Pancreas (tissue), 10 donors: Measurements from ENCODE around the gene CCL19. TPM values are rescaled to one million over a fixed set of nuclear protein-coding genes. Genes with fewer than 3 reads are reported as not detected.

Experiments used
- ATAC-seq, 4 donors: fragments of 200-7000 bp; cut with Tn5 transposase; one replicate each; pipeline versions ENCODE4 v1.8.0 to v1.9.1; 2020; ENCODE audit warnings: mild to moderate bottlenecking in 4 of 4, moderate library complexity in 4 of 4
- DNase-seq, 6 donors: peaks; one replicate each; pipeline ENCODE4 v3.0.0-alpha.2; 2020
- FAIRE-seq: peaks from 2 replicates; lab custom pipeline; 2012; peaks lifted over from hg19 to GRCh38; lab: Jason Lieb, UNC
- H3K27ac ChIP-seq, 4 donors: fragments of 200-600 bp; sonication (generic); 1 replicate in 3 of 4; 2 replicates in 1 of 4; pipeline versions ENCODE4 v1.5.0 to v1.8.0; 2020
- H3K27me3 ChIP-seq, 4 donors: fragments of 200-600 bp; one replicate each; pipeline ENCODE4 v1.8.0; 2021
- H3K36me3 ChIP-seq, 3 donors: fragments of 200-600 bp; sonication (generic) in 1 of 3; one replicate each; pipeline versions ENCODE4 v1.5.0 to v1.8.0; 2020 to 2021
- H3K4me1 ChIP-seq, 3 donors: fragments of 200-600 bp; one replicate each; pipeline ENCODE4 v1.8.0; 2021
- H3K4me3 ChIP-seq, 4 donors: fragments of 200-600 bp; sonication (generic) in 2 of 4; one replicate each; pipeline versions ENCODE4 v1.5.0 to v1.8.0; 2020 to 2021
- H3K9me3 ChIP-seq, 4 donors: fragments of 200-600 bp; one replicate each; pipeline ENCODE4 v1.8.0; 2021
- CTCF ChIP-seq, 4 donors: fragments of 200-600 bp; sonication (generic) in 3 of 4; IDR thresholded peaks; one replicate each; pipeline versions ENCODE4 v1.5.0 to v1.8.0; 2021; ENCODE audit warnings: antibody characterized with exemption in 4 of 4
- WGBS, 2 donors: extraction: QIAGEN DNeasy Blood & Tissue Kit; methylation state at CpG; one replicate each; pipeline ENCODE4 v1.1.7; 2013; 5-methylcytosine and 5-hydroxymethylcytosine counted together
- intact Hi-C, 3 donors: fragments of 100-400 bp; cut with DNase I; formaldehyde crosslinking; loops; one replicate each; pipeline versions ENCODE4 v1.11.1 to v1.14.2; 2022
- polyA plus RNA-seq, 2 donors: library from polyadenylated mRNA; stranded (reverse); fragments of 200-250 nt; gene quantifications; one replicate each; pipeline ENCODE4 v1.2.3, GENCODE V29; 2013
- total RNA-seq, 6 donors: library from RNA; stranded (reverse); fragmentation: NEBNext Ultra II Directional in 4 of 6; extraction: Animal tissue kit (Norgen Biotek cat#: 25700) in 4 of 6; gene quantifications; one replicate each; pipeline versions ENCODE4 v1.2.1 to v1.2.4, GENCODE V29; 2021 to 2023
- donor health status: healthy with polysubstance abuse.
- donor health status: DM: no; HTN: no; CAD: no; lungs with moderate emphysema.
- donor health status: DM: no; HTN: no; CAD: no.
- donor health status: control.
- donor health status: control.
- donor health status: Bipolar disorder and iron deficiency.
- donor health status: DM: yes; HTN: yes; CAD: no.
- donor health status: DM: no; HTN: no; CAD: no.
- donor health status: DM: no; HTN: no; CAD: no.
- donor health status: DM: yes; HTN: yes; CAD: no.

The CCL19 gene
- total and polyA plus RNA-seq, 8 donors, result 0.35 to 2.8 (median 1.5) TPM; not detected in 2

DNA sequence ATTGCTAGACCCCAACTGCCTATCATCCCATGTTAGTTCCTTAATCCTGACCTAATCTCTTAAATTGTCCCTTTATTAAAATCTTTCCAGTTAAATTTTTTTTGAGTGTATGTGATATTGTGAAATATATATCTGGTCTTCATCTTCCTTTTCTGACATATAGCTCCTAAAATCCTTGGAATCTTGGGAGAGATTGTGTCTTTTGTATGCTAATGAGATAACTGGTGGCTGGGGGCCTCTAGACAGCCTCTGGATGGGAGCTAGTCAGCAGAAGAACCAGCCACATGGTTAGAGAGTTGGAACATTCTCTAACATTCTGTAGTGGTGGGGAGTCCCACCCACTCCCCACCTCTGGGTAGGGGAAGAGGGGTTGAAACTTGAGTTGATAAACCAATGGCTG, 3.7 kb upstream of the CCL19 start:
- no peaks in the 10 kb centered on the region for H3K4me1 ChIP-seq
- H3K27me3 ChIP-seq, result no peaks in the 10 kb centered on the region
- no peak overlapping the region for H3K27ac ChIP-seq
- intact Hi-C loops, result no loop called here
- H3K36me3 ChIP-seq, result no peaks in the 10 kb centered on the region
- ATAC-seq (no peak), DNase-seq (no peak), FAIRE-seq (no peak)
- no peak for TF ChIP-seq CTCF (IDR thresholded peaks at IDR 0.05)
- H3K4me3 ChIP-seq, result no peak overlapping the region
- H3K9me3 ChIP-seq, result no peaks in the 10 kb centered on the region

- FAIRE-seq (no peak), ATAC-seq (no peak), DNase-seq (no peak)
- intact Hi-C loops, result no loop called here
- Histone ChIP-seq H3K27ac (no peak overlapping the region), H3K9me3 (no peaks in the 10 kb centered on the region), H3K36me3 (no peaks in the 10 kb centered on the region), H3K4me3 (no peak overlapping the region), H3K4me1 (no peaks in the 10 kb centered on the region), H3K27me3 (no peaks in the 10 kb centered on the region)
- no peak for TF ChIP-seq CTCF (IDR thresholded peaks at IDR 0.05)
- 47 to 71% methylated on average over 2 of the region's 2 CpGs for WGBS, 2 donors
Measured at GRCh38 chr9:34693560-34693959, 2.5 kb upstream of the CCL19 start.

GRCh38 chr9:34691936-34692315, 850 bp upstream of the CCL19 start:
- Histone ChIP-seq H3K27ac (no peak overlapping the region), H3K27me3 (no peaks in the 10 kb centered on the region), H3K4me1 (no peaks in the 10 kb centered on the region), H3K9me3 (no peaks in the 10 kb centered on the region), H3K36me3 (no peaks in the 10 kb centered on the region), H3K4me3 (no peak overlapping the region)
- intact Hi-C loops, result no loop called here
- FAIRE-seq (no peak), ATAC-seq (no peak), DNase-seq (no peak)
- 76 to 80% methylated on average over 5 of the region's 5 CpGs for WGBS, 2 donors
- TF ChIP-seq CTCF (IDR thresholded peaks at IDR 0.05), result no peak

DNA sequence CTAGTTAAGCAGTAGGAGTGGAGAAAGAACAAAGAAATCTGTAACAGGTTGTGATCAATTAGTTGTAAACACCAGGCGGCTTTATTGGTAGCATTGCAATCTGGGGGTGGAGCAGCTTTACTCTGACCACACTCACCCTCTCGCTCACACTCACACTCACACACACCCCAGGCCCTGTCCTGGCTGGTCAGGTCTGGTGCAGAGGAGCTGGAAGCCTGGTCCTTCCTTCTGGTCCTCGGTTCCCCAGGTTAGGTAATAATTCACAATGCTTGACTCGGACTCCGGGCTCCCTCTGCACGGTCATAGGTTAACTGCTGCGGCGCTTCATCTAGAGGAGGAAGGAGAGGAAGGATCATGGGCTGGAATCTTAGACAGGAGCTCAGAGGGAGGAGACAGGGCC, 1.6 kb downstream of the CCL19 start:
- intact Hi-C loops, result no loop called here
- ATAC-seq (no peak), FAIRE-seq (no peak), DNase-seq (no peak)
- H3K4me1 ChIP-seq, result no peaks in the 10 kb centered on the region
- H3K9me3 ChIP-seq, result no peaks in the 10 kb centered on the region
- 52 to 64% methylated on average over 8 of the region's 8 CpGs for WGBS, 2 donors
- TF ChIP-seq CTCF (IDR thresholded peaks at IDR 0.05), result no peak
- no peaks in the 10 kb centered on the region for H3K27me3 ChIP-seq
- no peak overlapping the region for H3K4me3 ChIP-seq
- H3K36me3 ChIP-seq, result no peaks in the 10 kb centered on the region
- H3K27ac ChIP-seq, result no peak overlapping the region

DNA sequence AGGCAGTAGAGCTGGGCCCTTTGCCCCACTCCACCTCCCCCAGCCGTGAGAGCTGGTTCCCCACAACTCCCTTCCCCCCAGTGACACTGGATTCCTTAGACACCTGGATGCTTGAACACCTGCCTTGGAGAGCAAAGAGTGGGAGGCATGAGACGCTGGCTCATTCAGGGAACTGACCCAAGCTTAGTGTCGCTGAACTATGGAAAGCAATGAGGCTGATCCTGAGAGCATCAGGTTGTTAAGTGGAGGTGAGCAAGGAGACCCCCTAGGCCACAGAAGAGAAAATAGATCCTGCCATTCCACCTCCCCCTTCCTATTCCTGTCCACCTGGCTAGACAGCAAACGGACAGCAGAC, 2.0 kb downstream of the CCL19 start:
- DNase-seq (no peak), FAIRE-seq (no peak), ATAC-seq (no peak)
- H3K27ac ChIP-seq, result no peak overlapping the region
- no peaks in the 10 kb centered on the region for H3K4me1 ChIP-seq
- WGBS, 2 donors, result 72 to 74% methylated on average over 4 of the region's 4 CpGs
- H3K36me3 ChIP-seq, result no peaks in the 10 kb centered on the region
- H3K27me3 ChIP-seq, result no peaks in the 10 kb centered on the region
- H3K9me3 ChIP-seq, result no peaks in the 10 kb centered on the region
- intact Hi-C loops, result no loop called here
- TF ChIP-seq CTCF (IDR thresholded peaks at IDR 0.05), result no peak
- H3K4me3 ChIP-seq, result no peak overlapping the region
